Measurements from ENCODE around the gene NOP16.

Gene NOP16, protein sequence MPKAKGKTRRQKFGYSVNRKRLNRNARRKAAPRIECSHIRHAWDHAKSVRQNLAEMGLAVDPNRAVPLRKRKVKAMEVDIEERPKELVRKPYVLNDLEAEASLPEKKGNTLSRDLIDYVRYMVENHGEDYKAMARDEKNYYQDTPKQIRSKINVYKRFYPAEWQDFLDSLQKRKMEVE

DNA sequence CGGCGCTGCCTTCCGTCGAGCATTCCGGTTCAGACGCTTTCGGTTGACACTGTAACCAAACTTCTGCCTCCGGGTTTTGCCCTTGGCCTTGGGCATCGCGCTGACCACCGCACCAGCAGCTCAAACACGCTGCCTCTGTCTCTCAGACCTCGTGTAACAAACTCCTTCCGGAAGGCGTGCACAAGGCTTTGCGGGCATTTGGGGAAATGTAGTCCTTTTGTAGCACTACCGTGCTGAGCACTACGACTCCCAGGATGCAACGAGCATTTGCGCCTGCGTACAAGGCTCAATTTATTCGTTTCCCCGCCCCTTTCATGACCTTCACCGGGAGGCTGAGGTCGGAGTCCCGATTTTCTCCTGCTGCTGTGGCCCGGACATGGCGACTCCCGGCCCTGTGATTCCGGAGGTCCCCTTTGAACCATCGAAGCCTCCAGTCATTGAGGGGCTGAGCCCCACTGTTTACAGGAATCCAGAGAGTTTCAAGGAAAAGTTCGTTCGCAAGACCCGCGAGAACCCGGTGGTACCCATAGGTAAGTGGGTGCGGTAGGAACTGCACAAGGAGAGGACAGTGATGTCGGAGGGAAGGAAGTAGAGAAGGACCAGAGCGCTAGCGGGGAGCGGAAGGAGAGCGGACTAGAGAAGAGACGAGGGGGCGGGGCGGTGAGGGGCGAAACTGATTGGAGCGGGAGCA is at the start of gene NOP16, which contains the start of gene HIGD2A:
NOP16 (minus strand) TSS at position 155 of the 691 bp plus-strand sequence; CDS start at position 96, 59 bp downstream.
HIGD2A (plus strand) TSS at position 308 of the 691 bp plus-strand sequence; CDS start at position 377, 69 bp downstream.
- Histone ChIP-seq H3K36me3 (ENCODE audit: control insufficient read depth in 2 of 2, insufficient read depth in 1 of 2, low read length in 2 of 2) (peaks cover 0 to 71% of the 10 kb centered on the region in 2 experiments; a peak in 2 of 3 replicates), H3K9me3 (ENCODE audit: control insufficient read depth, insufficient read depth, low read depth, low read length) (no peaks in the 10 kb centered on the region), H3K4me3 (ENCODE audit: low read depth, low read length) (peak within 1 kb of the TSS; percentile 67), H3K27ac (ENCODE audit: extremely low read depth, low read depth, low read length) (peak within 1 kb of the TSS; percentile 75), H3K4me1 (ENCODE audit: control insufficient read depth, insufficient read depth, low read length) (no peaks in the 10 kb centered on the region)
- CTCF ChIA-PET, result no interaction called here
- POLR2A ChIA-PET, result interaction anchor here (0.7 to 2.2 kb wide), 5 partner anchors 14 to 155 kb away, joined by 3 to 6 read pairs (median 3); partner anchors contain the start of gene KIAA1191
- TF ChIP-seq ELK4 (IDR thresholded peaks at IDR 0.05; ENCODE audit: borderline replicate concordance, low read depth, low read length) (no peak), ZNF571 (tag by site-specific recombination; IDR thresholded peaks at IDR 0.05) (no peak), ZNF555 (tag by site-specific recombination; conservative IDR thresholded peaks at IDR 0.05) (no peak), EGR2 (tag by site-specific recombination; IDR thresholded peaks at IDR 0.05; ENCODE audit: low read depth) (peak; percentile 76; the same call in 1 of the 2 replicates), ZNF585B (tag by site-specific recombination; IDR thresholded peaks at IDR 0.05) (no peak), ZNF37A (tag by site-specific recombination; IDR thresholded peaks at IDR 0.05) (no peak), ZNF639 (tag by site-specific recombination; IDR thresholded peaks at IDR 0.05) (peak; percentile 100), ZNF26 (tag by site-specific recombination; IDR thresholded peaks at IDR 0.05) (no peak), ZNF776 (tag by site-specific recombination; IDR thresholded peaks at IDR 0.05; ENCODE audit: borderline replicate concordance) (no peak), ZNF600 (tag by site-specific recombination; IDR thresholded peaks at IDR 0.05) (peak; percentile 84), ZNF157 (tag by site-specific recombination; IDR thresholded peaks at IDR 0.05) (no peak), PRDM10 (tag by site-specific recombination; IDR thresholded peaks at IDR 0.05) (peak; percentile 76), SCRT2 (tag by site-specific recombination; IDR thresholded peaks at IDR 0.05) (peak; percentile 59), KLF8 (tag by site-specific recombination; IDR thresholded peaks at IDR 0.05) (peak; percentile 99), ZBTB17 (tag by site-specific recombination; IDR thresholded peaks at IDR 0.05) (peak; percentile 99), HOXD13 (CRISPR knock-in tag; IDR thresholded peaks at IDR 0.05; ENCODE audit: borderline replicate concordance) (peak; percentile 72), ZNF2 (tag by site-specific recombination; IDR thresholded peaks at IDR 0.05) (peak; percentile 98), OSR2 (tag by site-specific recombination; IDR thresholded peaks at IDR 0.05) (peak; percentile 53; the same call in 1 of the 2 replicates), ZXDB (tag by site-specific recombination; IDR thresholded peaks at IDR 0.05) (peak; percentile 99), ZNF660 (tag by site-specific recombination; IDR thresholded peaks at IDR 0.05) (peak; percentile 99), HIC1 (tag by site-specific recombination; IDR thresholded peaks at IDR 0.05) (no peak), PATZ1 (tag by site-specific recombination; IDR thresholded peaks at IDR 0.05) (peak; percentile 92)
- TF ChIP-seq, protein P1, sequence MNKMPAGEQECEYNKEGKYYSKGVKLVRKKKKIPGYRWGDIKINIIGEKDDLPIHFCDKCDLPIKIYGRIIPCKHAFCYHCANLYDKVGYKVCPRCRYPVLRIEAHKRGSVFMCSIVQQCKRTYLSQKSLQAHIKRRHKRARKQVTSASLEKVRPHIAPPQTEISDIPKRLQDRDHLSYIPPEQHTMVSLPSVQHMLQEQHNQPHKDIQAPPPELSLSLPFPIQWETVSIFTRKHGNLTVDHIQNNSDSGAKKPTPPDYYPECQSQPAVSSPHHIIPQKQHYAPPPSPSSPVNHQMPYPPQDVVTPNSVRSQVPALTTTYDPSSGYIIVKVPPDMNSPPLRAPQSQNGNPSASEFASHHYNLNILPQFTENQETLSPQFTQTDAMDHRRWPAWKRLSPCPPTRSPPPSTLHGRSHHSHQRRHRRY (tag by site-specific recombination; IDR thresholded peaks at IDR 0.05), result no peak

Measured in HEK293 (cell line).